ENCODE results near the gene KIF16B.
"Not testable (repeated sequence)": the region's sequence is repeated elsewhere in the genome, so short reads cannot be mapped to it uniquely, and the experiment has no call there.

GRCh38 chr20:16596404-16596803, 23.2 kb upstream of the KIF16B start:
- TF ChIP-seq CTCF (IDR thresholded peaks at IDR 0.05; ENCODE audit: borderline replicate concordance, extremely low read depth, low read length, poor library complexity, severe bottlenecking); EZH2 (IDR thresholded peaks at IDR 0.05; ENCODE audit: borderline replicate concordance, low read depth, low read length, severe bottlenecking): not testable (repeated sequence)

All from DND-41 (cell line).